ENCODE data around the gene DDX1.

DDX1 gene

DNA sequence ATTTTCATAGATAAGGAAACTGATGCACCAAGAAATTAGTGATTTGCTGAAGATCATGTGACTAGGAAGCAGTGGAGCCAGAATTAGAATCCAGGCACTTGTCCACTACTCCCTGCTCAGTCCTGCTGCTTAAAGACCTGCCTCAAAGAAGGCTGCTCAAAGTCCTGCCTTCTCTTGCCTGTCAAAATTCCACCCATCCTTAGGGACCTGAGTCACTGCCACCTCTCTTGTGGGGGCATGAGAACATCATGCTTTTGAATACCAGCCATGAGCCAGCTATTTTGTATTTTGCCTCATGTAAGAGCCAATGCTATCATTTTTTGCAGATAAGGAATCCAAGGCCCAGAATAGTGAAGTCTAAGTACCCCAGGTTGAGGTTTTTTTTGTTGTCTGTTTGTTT lies 47.1 kb downstream of the DDX1 start:
- H3K4me3 ChIP-seq (ENCODE audit: low read depth, low read length), result no peak overlapping the region
- no peak for DNase-seq (ENCODE audit: low read depth)
- TF ChIP-seq POLR2A (IDR thresholded peaks at IDR 0.05; ENCODE audit: extremely low read depth, insufficient read length), result no peak
- no peak for TF ChIP-seq MYC (IDR thresholded peaks at IDR 0.05; ENCODE audit: low read depth, low read length)
- TF ChIP-seq, protein P1, sequence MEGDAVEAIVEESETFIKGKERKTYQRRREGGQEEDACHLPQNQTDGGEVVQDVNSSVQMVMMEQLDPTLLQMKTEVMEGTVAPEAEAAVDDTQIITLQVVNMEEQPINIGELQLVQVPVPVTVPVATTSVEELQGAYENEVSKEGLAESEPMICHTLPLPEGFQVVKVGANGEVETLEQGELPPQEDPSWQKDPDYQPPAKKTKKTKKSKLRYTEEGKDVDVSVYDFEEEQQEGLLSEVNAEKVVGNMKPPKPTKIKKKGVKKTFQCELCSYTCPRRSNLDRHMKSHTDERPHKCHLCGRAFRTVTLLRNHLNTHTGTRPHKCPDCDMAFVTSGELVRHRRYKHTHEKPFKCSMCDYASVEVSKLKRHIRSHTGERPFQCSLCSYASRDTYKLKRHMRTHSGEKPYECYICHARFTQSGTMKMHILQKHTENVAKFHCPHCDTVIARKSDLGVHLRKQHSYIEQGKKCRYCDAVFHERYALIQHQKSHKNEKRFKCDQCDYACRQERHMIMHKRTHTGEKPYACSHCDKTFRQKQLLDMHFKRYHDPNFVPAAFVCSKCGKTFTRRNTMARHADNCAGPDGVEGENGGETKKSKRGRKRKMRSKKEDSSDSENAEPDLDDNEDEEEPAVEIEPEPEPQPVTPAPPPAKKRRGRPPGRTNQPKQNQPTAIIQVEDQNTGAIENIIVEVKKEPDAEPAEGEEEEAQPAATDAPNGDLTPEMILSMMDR (IDR thresholded peaks at IDR 0.05; ENCODE audit: low read depth, low read length), result no peak
- TF ChIP-seq, protein P2, sequence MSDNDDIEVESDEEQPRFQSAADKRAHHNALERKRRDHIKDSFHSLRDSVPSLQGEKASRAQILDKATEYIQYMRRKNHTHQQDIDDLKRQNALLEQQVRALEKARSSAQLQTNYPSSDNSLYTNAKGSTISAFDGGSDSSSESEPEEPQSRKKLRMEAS (IDR thresholded peaks at IDR 0.05; ENCODE audit: low read depth, low read length), result no peak

- no peak for DNase-seq (ENCODE audit: low read depth)
- no peak overlapping the region for H3K4me3 ChIP-seq (ENCODE audit: low read depth, low read length)
- TF ChIP-seq MYC (IDR thresholded peaks at IDR 0.05; ENCODE audit: low read depth, low read length) (no peak), POLR2A (IDR thresholded peaks at IDR 0.05; ENCODE audit: extremely low read depth, insufficient read length) (no peak)
- TF ChIP-seq, protein P1 (IDR thresholded peaks at IDR 0.05; ENCODE audit: low read depth, low read length), result no peak
- TF ChIP-seq, protein P2 (IDR thresholded peaks at IDR 0.05; ENCODE audit: low read depth, low read length), result no peak
Measured at GRCh38 chr2:15639323-15640251, 47.9 kb downstream of the DDX1 start.

DNA sequence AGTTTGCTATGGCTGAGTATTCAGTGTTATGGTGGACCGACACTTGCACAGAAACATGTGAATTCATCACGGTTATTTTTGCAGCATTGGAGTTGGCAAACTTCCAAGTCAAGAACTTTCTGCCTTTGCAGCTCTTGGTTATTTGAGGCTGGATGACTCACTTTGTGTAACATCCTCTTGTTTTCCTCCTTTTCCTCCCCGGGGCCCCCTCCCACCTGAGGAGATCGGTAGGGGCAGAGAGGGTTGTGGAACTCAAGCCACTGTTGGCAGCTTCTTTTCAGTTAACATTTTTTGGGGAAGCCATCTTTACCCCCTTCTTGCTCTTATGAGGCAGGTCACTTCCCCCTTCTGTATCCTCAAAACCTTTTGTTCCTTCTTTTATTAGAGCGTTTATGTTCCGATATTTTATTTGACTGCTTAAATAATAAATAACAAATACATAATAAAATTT lies 48.6 kb downstream of the DDX1 start:
- H3K4me3 ChIP-seq (ENCODE audit: low read depth, low read length), result no peak overlapping the region
- no peak for TF ChIP-seq POLR2A (IDR thresholded peaks at IDR 0.05; ENCODE audit: extremely low read depth, insufficient read length)
- TF ChIP-seq MYC (IDR thresholded peaks at IDR 0.05; ENCODE audit: low read depth, low read length), result no peak
- TF ChIP-seq, protein P1 (IDR thresholded peaks at IDR 0.05; ENCODE audit: low read depth, low read length), result no peak
- TF ChIP-seq, protein P2 (IDR thresholded peaks at IDR 0.05; ENCODE audit: low read depth, low read length), result no peak
- peak; percentile 70 for DNase-seq (ENCODE audit: low read depth)

GRCh38 chr2:15640784-15641183 lies 49.1 kb downstream of the DDX1 start:
- no peak for TF ChIP-seq POLR2A (IDR thresholded peaks at IDR 0.05; ENCODE audit: extremely low read depth, insufficient read length)
- TF ChIP-seq, protein P2 (IDR thresholded peaks at IDR 0.05; ENCODE audit: low read depth, low read length), result no peak
- DNase-seq (ENCODE audit: low read depth), result no peak
- H3K4me3 ChIP-seq (ENCODE audit: low read depth, low read length), result no peak overlapping the region

GRCh38 chr2:15641530-15641982 lies 49.9 kb downstream of the DDX1 start:
- TF ChIP-seq, protein P1 (IDR thresholded peaks at IDR 0.05; ENCODE audit: low read depth, low read length), result no peak
- DNase-seq (ENCODE audit: low read depth), result no peak

GRCh38 chr2:15642011-15642814 lies 50.5 kb downstream of the DDX1 start:
- H3K4me3 ChIP-seq (ENCODE audit: low read depth, low read length), result no peak overlapping the region
- DNase-seq (ENCODE audit: low read depth), result no peak
- TF ChIP-seq MYC (IDR thresholded peaks at IDR 0.05; ENCODE audit: low read depth, low read length), result no peak
- TF ChIP-seq, protein P1 (IDR thresholded peaks at IDR 0.05; ENCODE audit: low read depth, low read length), result no peak
- TF ChIP-seq POLR2A (IDR thresholded peaks at IDR 0.05; ENCODE audit: extremely low read depth, insufficient read length), result no peak
- TF ChIP-seq, protein P2 (IDR thresholded peaks at IDR 0.05; ENCODE audit: low read depth, low read length), result no peak

More at GRCh38 chr2:15641530-15641982, 49.9 kb downstream of the DDX1 start:
- H3K4me3 ChIP-seq (ENCODE audit: low read depth, low read length), result no peak overlapping the region
